C4-2B (cell line): ENCODE data around the gene HID1.
"Not testable (repeated sequence)": the region's sequence is repeated elsewhere in the genome, so short reads cannot be mapped to it uniquely, and the experiment has no call there.

Experiments
- ZFX ChIP-seq: fragments of 450-650 bp; IDR thresholded peaks from 2 replicates; pipeline ENCODE4 v1.6.1; 2017
- TF ChIP-seq, protein P1 (sequence below): fragments of 450-650 bp; conservative IDR thresholded peaks from 2 replicates; pipeline ENCODE4 v1.5.1; 2017; ENCODE audit warnings: mild to moderate bottlenecking

DNA sequence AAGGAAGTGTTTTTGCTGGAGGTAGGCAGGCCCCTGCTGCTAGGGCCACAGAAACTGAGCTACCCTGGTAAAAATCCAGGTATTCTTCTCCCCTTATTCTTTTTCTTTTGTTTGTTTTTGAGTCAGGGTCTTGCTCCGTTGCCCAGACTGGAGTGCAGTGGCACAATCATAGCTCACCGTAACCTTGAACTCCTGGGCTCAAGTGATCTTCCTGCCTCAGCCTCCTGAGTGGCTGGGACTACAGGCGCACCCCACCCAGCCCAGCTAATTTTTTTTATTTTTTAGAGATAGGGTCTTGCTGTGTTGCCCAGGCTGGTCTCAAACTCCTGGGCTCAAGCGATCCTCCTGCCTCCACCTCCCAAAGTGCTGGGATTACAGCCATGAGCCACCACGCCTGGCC is 3.1 kb downstream of the HID1 start:
- TF ChIP-seq, protein P1, sequence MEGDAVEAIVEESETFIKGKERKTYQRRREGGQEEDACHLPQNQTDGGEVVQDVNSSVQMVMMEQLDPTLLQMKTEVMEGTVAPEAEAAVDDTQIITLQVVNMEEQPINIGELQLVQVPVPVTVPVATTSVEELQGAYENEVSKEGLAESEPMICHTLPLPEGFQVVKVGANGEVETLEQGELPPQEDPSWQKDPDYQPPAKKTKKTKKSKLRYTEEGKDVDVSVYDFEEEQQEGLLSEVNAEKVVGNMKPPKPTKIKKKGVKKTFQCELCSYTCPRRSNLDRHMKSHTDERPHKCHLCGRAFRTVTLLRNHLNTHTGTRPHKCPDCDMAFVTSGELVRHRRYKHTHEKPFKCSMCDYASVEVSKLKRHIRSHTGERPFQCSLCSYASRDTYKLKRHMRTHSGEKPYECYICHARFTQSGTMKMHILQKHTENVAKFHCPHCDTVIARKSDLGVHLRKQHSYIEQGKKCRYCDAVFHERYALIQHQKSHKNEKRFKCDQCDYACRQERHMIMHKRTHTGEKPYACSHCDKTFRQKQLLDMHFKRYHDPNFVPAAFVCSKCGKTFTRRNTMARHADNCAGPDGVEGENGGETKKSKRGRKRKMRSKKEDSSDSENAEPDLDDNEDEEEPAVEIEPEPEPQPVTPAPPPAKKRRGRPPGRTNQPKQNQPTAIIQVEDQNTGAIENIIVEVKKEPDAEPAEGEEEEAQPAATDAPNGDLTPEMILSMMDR: not testable (repeated sequence)
- not testable (repeated sequence) for TF ChIP-seq ZFX
